CD4-positive, alpha-beta T cell treated with Interleukin-15 for 4 hours (primary cell): ENCODE data around the gene CENPP.
"Not testable (repeated sequence)": the region's sequence is repeated elsewhere in the genome, so short reads cannot be mapped to it uniquely, and the experiment has no call there.

ENCODE experiments used
- DNase-seq: peaks from one replicate; pipeline ENCODE4 v3.0.0-alpha.2; 2020; ENCODE audit warnings: low spot score

Gene CENPP

DNA sequence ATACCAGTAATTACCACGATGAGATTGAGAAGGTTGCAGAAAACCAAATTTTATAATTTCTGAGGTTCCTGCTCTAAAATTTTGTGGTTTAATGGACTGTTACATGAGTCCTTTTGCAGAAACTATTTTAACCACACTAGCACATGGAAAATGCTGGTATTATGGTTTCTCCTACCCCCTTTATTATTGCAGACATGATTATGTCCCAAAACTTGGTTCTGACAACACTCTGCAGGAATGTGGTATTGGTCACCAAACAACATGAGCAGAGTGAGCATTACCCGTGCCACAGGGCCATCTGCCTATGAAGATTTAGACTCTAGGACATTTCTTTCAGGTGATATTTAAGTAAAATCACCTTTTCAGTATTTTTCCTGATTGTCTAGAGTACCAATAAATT, 212.8 kb downstream of the CENPP start:
- no peak for DNase-seq

DNA sequence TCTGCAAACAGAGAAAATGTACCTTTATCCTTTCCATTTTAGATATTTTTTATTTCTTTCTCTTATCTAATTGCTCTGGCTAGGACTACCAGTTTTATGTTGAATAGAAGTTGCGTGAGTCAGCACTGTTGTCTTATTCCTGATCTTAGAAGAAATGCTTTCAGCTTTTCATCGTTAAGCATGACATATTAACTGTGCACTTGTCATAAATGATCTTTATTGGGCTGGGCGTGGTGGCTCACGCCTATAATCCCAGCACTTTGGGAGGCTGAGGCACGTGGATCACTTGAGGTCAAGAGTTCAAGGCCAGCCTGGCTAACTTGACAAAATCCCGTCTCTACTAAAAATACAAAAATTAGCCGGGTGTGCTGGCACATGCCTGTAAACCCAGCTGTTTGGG, 218.2 kb downstream of the CENPP start:
- no peak for DNase-seq

GRCh38 chr9:92545002-92545510, 219.3 kb downstream of the CENPP start:
- DNase-seq: no peak

- DNase-seq: no peak
Observed at GRCh38 chr9:92547356-92547755, 221.6 kb downstream of the CENPP start.

GRCh38 chr9:92550765-92551164, 225.0 kb downstream of the CENPP start:
- DNase-seq: no peak

DNA sequence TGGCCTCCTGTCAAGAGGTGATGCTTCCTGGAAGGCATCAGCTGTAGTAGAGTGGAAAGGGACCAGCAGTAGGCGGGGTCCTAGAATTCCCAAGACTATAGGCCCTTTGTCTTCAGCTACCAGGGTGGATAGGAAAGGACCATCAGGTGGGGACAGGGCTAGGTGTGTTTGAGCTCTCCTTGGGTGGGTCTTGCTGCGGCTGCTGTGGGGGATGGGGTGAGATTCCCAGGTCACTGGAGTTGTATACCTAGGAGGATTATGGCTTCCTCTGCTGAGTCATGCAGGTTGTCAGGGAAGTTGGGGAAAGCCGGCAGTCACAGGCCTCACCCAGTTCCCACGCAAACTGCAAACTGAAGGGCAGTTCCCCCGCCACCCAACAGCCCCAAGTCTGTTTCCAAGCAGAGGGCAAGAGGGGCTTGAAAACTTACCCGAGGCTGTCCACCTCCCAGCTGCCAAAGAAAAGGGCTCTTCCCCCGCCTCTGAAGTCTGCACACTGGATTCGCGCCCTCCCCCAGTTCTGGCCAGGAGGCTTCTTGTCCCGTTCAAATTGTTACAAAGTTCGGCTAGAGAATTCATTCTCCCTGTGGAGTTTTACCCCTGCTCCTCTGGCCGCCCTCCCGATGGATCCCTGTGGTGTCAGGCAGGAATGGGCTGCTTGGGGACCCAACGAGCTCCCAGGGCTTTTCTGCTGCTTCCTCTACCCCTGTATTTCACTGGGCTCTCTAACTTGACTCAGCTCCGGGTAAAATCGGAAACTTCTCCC, 233.0 kb downstream of the CENPP start:
- DNase-seq: no peak

DNA sequence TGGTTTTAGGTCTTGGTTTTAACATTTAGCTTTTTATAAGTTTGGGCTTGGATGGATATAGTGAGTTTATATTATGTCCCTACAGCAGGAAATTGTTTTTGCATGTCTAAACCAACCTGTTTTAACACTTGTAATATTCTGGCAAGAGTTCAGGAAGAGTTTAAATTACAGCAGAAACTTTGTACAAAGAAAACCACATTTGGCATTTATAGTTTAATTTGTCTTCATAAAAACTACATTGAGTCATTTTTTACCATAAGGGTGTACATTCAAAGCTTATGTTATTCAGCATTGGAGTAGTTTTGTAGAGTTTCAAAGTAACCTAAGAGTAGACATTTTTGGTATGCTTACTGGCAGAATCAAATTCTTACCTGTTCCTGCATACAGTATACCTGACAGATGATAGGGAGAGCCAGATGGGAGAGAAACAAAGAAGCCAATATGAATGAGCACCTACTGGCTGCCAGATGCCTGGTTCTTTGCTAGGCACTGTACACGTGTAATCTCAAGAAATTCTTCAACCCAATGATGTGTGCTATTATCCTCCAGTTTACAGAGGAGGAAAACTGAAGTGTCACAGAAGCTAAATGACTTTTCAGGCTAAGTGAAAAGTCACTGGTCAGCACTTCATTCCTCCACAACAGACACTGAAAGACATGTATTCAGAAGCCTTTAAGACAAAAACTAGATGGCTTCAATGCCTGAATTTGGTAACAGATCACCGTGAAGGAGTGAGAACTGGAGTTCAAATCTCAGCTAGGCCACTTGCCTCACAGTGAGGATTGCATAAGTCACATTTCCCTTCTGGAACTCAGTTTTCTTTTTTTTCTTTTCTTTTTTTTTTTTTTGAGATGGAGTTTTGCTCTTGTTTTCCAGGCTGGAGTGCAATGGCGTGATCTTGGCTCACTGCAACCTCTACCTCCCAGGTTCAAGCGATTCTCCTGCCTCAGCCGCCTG, 235.9 kb downstream of the CENPP start:
- DNase-seq: no peak

DNA sequence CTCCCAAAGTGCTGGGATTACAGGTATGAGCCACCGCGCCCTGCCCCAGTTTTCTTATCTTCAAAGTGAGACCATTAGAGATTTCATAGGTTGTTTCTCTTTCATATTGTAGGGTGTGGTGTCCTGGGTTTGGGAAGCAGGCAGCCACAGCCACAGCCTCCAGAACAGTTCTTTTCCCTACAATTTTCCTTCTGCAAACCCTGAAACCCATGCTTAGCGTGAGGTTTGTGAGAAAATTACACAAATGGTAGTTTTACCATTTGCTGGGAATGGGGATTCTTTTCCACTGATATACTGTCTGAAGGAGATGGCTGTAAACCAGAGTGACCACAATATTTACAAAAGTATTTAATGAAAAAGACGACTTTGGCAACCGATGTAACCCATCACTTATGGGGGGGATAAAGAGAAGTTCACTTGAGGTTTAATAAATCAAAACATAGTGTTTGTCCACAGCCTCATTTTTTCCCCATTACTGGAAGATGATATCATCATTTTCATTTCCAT, 236.8 kb downstream of the CENPP start:
- DNase-seq: no peak

DNA sequence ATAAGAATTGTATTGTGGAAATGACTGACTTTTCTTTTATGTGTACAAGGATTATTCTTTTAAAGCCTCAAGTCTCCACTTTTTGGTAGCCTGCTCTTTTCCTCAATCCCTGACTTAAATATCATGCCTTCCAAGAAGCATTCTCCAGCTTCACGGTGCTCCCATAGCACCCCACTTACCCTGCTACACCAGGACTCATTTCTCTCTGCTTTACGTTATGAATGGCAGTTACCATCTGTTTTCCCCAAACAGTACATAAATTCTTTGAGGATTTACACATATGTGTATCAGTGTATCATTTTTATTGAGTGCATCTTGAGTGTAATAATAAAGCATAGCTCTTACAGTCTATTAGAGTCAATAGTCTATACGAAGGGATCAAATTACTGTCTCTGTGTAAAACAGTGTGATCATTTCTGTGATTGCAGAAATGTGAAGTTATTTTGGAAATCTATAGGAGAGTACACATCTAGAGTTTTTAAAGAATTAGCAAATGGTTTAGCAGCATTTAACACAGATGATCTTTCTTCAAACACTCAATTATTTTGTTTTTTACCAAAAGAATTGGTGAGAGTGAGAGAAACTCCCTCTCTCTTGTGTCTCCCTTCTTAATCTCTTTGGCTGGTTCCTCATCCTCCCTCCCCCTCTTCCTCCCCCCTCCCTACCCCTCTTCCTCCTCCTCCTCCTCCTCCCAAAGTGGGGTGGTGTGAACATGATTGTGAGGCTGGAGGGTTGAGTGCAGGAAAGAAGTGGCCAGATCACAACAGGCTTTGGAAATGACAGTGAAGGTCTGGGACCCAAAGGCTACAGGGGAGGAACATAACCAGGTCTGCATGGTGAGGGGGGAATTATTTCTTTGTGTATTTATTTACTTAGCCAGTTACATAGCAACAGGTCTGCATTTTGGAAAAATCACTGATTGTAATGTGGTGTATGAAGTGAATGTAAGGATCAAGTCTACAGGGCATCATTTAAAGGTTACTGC, 237.7 kb downstream of the CENPP start:
- DNase-seq: no peak

GRCh38 chr9:92564504-92564903, 238.8 kb downstream of the CENPP start:
- DNase-seq: no peak

DNA sequence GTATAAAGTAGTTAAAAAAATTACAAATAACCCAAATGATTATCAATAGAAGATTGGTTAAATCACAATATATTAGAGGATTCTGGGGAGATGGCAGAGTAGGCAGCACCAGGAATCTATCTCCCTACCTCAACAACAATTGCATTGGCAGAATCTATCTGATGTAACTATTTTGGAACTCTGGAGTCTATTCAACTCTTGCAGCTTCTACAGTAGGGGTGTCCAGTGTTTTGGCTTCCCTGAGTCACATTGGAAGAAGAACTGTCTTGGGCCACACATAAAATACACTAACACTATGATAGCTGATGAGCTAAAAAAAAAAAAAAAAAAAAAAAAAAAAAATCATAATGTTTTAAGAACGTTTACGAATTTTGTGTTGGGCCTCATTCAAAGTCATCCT, 239.2 kb downstream of the CENPP start:
- no peak for DNase-seq

DNA sequence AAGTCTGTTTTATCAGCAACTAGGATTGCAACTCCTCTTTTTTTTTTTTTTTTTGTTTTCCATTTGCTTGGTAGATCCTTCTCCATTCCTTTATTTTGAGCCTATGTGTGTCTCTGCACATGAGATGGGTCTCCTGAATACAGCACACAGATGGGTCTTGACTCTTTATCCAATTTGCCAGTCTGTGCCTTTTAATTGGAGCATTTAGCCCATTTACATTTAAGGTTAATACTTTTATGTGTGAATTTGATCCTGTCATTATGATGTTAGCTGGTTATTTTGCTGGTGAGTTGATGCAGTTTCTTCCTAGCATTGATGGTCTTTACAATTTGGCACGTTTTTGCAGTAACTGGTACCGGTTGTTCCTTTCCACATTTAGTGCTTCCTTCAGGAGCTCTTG, 246.1 kb downstream of the CENPP start:
- not testable (repeated sequence) for DNase-seq

- DNase-seq: not testable (repeated sequence)
Observed at GRCh38 chr9:92573612-92574011, 247.9 kb downstream of the CENPP start.

DNA sequence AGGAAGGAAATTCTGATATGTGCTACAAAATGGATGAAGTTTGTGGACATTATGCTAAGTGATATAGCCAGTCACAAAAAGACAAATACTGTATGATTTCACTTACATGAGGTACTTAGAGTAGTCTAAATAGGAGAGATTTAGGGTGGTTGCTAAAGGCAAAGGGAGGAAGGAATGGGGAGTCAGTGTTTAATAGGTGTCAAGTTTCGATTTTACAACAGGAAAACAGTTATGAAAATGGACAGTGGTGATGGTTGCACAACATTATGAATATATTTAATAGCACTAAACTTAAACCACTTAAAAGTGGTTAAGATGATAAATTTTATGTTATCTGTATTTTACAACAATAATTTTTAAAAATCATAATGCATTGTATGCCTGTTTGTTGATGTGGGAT, 250.4 kb downstream of the CENPP start:
- DNase-seq: no peak

- no peak for DNase-seq
Observed at GRCh38 chr9:92589923-92590322, 264.2 kb downstream of the CENPP start.

- DNase-seq: no peak
Observed at GRCh38 chr9:92590377-92590776, 264.6 kb downstream of the CENPP start.

- no peak for DNase-seq
Observed at GRCh38 chr9:92592537-92592936, 266.8 kb downstream of the CENPP start.

- no peak for DNase-seq
Observed at GRCh38 chr9:92592946-92593861, 267.5 kb downstream of the CENPP start.

GRCh38 chr9:92595075-92595474, 269.3 kb downstream of the CENPP start:
- not testable (repeated sequence) for DNase-seq

DNA sequence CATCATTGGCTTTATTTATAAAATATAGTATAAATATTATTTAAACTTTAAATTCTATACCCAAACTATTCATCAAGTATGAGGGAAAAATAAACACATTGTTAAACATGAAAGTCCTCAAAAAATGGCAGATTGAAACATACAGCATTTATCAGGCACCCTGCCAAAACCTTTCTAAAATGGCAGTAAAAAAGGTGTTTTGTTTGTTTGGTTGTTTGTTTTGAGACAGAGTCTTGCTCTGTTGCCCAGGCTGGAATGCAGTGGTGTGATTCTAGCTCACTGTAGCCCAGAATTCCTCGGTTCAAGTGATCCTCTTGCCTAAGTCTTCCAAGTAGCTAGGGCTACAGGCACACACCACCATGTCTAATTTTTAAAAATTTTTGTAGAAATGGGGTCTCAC, 270.2 kb downstream of the CENPP start:
- DNase-seq: no peak
